ENCODE measurements around the gene PRR15L. TPM values are rescaled to one million over a fixed set of nuclear protein-coding genes. Genes with fewer than 3 reads are reported as not detected.

Gene PRR15L
- total RNA-seq, 4 donors from 2014 or later, result 0.49 TPM; not detected in 3

DNA sequence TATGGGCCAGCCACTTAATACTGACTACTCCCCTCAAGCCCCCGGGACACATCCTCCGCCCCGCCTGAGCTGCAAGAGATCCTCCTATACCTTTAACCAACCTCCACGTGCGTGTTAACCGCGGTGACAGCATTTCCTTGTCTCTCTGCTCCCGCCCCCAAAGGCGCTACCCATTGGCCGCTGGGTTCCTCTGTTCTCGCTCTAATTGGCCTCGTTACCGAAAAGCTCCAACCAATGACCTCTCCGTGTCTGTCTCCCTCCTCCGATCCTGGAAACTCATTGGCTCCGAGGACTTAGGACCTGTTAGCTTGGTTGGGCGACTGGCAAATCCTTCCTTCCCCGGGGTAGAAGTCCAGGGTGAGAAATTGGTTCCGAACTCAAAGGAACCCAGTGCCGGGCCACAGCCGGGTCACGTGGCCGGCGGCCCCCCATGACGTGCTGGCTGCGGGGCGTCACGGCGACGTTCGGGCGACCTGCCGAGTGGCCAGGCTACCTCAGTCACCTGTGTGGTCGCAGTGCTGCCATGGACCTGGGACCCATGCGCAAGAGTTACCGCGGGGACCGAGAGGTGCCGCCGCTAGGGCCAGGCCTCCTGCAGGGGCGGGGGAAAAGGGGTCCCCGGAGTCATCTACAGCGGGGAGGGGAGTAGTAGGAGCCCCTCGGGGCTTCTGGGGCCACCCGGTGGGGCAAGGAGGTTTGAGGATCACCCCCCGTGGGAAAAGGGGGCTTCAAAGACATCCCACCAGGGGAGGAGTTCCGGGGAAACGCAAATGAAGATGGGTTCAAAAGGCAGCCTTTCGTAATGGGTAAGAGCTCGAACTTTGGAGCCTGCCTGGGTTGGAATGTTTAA, 16.2 kb downstream of the PRR15L start, which contains the start of gene PNPO:
Gene PNPO (plus strand): TSS at position 326 of the 850 bp plus-strand sequence. CDS start 105 bp downstream, at position 431.
- TF ChIP-seq CTCF (IDR thresholded peaks at IDR 0.05; ENCODE audit: low read depth), result no peak

GRCh38 chr17:47937941-47938340, 19.7 kb downstream of the PRR15L start:
- no peak for TF ChIP-seq CTCF (IDR thresholded peaks at IDR 0.05; ENCODE audit: low read depth)

DNA sequence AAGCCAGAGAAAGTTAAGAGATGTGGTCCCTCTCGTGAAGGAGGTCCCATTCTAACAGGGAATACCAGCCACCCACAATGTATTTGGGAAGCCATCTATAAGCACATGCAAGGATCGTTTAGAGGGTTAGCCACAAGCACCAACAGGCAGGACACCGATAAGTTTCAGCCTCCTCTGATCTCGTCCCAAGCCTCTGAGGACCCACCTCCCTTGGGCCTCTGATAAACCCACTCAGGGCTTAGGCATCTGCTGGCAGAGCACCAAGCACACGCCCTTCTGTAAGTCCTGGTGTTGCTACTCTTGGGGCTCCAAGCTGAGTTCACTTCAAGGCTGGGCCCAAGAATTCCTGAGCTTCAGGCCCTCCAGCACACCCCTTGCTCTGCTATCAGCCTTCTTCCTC, 21.7 kb downstream of the PRR15L start:
- no peak for TF ChIP-seq CTCF (IDR thresholded peaks at IDR 0.05; ENCODE audit: low read depth)

GRCh38 chr17:47934856-47935255, 22.8 kb downstream of the PRR15L start:
- TF ChIP-seq CTCF (IDR thresholded peaks at IDR 0.05; ENCODE audit: low read depth), result no peak

DNA sequence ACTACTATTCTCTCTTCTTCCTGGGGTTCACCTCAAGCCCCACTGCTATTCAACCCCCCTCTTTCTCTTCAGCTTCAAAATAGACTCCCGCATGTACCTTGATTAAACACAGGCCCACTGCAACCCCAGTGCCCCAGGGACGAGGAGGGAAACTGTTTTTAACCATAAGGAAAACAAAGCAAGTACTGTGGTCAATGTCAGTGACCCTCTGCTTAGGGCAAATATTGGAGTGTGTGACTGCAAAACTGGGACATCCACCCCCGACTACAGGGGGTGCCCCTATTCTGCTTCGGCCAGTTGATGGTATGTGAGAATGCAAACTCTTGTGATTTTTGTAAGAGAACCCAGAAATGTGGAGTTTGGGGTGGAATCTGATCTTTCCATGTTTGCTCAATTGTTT, 25.8 kb downstream of the PRR15L start:
- no peak for TF ChIP-seq CTCF (IDR thresholded peaks at IDR 0.05; ENCODE audit: low read depth)

DNA sequence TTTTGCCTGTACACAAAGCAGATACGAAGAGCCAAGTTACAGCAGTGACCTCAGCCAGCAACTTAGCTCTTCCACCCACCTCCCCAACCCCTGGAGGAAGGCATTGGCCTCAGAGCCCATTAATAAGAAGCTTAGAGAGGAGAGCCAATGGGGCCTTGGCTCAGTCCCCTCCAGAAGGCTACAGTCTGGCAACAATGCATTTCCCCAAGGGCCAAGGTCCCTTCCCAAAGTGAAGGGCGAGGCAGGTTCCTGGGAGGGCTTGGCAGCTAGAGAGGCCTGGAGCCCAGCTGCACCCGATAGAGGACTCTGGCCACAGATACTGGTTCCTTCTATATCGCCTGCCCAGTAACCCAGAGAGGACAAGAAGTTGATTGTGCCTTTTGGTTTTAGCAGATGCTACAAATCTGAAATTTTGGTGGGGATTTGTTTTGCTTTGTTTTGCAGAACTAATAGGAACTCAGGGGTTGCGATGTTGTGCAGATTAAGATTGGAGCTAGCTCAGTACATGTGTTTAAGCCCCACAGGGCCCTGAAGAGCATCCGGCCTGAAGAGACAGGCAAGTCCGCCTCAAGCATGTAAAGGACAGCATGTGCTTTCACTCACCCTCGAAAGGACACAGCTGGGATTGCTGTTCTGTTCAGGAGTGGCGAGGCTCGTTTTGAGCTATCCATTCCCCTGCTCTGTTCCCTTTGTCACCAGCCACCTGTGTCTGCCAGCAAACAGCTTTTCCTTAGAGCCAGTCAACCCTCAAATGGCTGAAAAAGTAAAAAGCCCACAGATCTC, 28.3 kb downstream of the PRR15L start:
- TF ChIP-seq CTCF (IDR thresholded peaks at IDR 0.05; ENCODE audit: low read depth), result no peak

- no peak for TF ChIP-seq CTCF (IDR thresholded peaks at IDR 0.05; ENCODE audit: low read depth)
Observed at GRCh38 chr17:47928415-47928814, 29.3 kb downstream of the PRR15L start.

Measured in subcutaneous adipose tissue (tissue), 4 donors.